Activated T-cell treated with anti-CD3 and anti-CD28 coated beads for 48 hours (primary cell): Measurements from ENCODE around the gene RREB1.

Source experiments
- DNase-seq: peaks from one replicate; pipeline ENCODE4 v3.0.0-alpha.2; 2020; ENCODE audit warnings: low read depth

Gene RREB1

DNA sequence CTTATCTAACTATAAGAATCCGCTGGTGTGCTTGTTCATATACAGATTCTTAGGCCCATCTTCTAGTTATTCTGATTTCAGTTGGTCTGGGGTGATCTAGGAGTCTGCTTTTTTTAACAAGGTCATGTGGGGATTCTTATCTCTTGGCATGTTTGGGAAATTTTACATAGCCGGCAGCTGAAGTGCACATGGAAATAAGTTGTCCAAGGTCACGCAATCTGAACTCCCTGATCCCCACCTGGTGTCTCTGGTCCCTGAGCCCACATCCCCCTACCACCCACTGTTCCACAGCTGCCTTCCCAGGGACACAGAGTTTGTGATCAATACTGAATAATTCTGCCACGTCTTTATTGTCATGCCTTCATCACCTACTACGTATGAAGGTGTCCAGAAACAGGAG lies 114.4 kb downstream of the RREB1 start:
- no peak for DNase-seq

DNA sequence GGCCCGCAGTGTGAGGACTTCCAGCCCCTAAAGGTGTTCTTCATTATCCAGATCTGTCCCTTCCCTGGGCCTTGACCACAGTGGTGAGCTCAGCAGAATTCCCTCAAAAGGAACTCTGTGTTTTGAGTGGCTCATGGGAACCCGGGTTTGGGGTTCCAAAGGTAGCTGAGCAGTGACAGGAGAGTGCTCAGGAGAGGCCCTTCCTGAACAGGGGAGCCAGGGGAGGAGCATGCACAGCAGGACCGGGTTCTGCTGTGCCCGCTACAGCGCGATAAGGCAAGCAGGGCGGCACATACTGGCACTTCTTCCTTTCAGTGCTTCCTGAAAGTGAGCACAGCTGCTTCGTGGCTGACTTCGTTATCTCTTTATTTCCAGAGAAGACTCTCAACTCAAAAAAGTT lies 117.0 kb downstream of the RREB1 start:
- DNase-seq = no peak

- no peak for DNase-seq
Measured at GRCh38 chr6:7228662-7229375, 121.1 kb downstream of the RREB1 start.

DNA sequence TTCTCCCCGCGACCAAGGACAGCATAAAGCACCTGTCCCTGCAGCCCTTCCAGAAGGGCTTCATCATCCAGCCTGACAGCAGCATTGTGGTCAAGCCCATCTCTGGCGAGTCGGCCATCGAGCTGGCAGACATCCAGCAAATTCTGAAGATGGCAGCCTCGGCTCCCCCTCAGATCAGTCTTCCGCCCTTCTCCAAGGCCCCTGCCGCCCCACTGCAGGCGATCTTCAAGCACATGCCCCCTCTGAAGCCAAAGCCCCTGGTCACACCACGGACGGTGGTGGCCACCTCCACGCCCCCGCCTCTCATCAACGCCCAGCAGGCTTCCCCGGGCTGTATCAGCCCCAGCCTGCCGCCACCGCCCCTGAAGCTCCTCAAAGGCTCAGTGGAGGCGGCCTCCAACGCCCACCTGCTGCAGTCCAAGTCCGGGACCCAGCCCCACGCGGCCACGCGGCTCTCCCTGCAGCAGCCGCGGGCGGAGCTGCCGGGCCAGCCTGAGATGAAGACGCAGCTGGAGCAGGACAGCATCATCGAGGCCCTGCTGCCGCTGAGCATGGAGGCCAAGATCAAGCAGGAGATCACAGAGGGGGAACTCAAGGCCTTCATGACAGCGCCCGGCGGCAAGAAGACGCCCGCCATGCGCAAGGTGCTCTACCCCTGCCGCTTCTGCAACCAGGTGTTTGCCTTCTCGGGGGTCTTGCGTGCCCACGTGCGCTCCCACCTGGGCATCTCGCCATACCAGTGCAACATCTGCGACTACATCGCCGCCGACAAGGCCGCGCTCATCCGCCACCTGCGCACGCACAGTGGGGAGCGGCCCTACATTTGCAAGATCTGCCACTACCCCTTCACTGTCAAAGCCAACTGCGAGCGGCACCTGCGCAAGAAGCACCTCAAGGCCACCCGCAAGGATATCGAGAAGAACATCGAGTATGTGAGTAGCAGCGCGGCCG lies 121.9 kb downstream of the RREB1 start:
- DNase-seq = no peak

GRCh38 chr6:7230327-7230691 lies 122.5 kb downstream of the RREB1 start:
- DNase-seq = no peak

GRCh38 chr6:7230956-7231713 lies 123.4 kb downstream of the RREB1 start:
- DNase-seq = no peak

DNA sequence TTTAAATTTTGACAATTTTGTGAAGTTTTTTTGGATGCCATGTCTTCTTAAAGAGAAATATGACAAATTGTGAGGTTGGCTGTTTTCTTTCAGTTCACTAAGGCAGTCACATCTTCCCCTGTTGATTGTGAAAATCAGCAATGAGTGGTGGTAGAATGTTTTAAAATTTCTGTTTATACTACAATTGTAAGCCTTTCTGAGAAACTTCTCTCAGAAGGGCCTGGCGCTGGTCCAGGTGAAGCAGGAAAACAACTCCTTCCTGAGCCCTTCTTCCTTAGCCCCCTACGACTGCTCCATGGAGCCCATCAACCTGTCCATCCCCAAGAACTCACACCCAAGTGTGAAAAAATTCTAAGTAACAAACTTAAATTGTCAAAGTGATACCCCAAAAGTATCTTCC lies 124.6 kb downstream of the RREB1 start:
- no peak for DNase-seq

GRCh38 chr6:7234547-7234946 lies 126.8 kb downstream of the RREB1 start:
- DNase-seq = no peak

DNA sequence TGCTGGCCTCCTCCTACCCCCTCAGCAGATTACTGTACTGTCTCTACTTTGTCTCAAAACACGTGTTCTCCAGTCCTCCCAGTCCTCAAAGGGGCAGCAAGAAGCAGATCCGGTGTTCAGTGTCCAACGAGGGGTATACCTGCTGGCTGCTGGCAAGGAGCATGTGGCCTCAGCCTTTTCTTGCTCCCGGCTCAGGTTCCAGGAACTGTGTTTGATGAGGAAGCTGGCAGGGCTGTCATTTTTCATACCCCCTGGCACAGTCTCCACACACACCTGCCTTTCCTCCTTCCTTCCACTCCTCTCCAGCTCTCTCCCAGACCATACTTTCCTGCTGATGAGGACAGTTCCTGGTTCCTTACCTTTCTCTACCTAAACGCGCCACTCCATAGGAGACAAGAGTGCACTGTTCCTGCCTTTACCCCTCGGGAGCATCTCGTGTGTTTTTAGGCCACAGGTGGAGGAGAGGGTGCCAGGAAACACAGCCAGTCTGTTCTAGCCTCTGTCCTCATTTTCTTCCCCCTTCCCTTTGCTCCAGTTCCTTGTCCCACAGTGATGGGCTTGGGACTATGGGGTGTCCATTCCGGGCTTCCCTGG lies 128.0 kb downstream of the RREB1 start:
- no peak for DNase-seq

GRCh38 chr6:7236306-7237209 lies 128.8 kb downstream of the RREB1 start:
- no peak for DNase-seq

DNA sequence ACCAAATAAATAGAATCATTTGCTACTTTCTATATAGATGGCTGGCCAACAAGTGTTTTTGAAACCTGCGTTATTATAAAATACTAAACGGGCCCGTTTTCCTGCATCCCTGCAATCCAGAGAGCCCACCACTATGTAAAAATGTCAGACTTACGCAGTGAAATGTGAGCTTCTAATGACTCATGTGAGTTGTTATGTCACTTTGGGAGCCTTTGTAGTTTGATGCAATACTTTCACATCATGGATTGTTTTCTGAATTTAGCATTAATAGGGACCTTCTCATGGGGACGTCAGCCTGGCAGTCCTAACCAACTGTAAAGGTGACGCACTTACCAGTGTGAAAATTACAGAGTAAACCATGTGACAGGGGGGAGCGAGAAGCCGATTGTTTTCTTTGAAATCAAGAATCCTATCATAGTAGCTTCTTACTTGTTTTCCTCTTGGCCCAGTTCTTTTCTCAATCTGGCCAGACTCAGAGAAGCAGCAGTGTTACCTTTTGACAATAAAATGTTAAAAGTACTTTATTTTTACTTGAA lies 130.0 kb downstream of the RREB1 start:
- DNase-seq = no peak

- DNase-seq = no peak
Measured at GRCh38 chr6:7238526-7238899, 130.8 kb downstream of the RREB1 start.

DNA sequence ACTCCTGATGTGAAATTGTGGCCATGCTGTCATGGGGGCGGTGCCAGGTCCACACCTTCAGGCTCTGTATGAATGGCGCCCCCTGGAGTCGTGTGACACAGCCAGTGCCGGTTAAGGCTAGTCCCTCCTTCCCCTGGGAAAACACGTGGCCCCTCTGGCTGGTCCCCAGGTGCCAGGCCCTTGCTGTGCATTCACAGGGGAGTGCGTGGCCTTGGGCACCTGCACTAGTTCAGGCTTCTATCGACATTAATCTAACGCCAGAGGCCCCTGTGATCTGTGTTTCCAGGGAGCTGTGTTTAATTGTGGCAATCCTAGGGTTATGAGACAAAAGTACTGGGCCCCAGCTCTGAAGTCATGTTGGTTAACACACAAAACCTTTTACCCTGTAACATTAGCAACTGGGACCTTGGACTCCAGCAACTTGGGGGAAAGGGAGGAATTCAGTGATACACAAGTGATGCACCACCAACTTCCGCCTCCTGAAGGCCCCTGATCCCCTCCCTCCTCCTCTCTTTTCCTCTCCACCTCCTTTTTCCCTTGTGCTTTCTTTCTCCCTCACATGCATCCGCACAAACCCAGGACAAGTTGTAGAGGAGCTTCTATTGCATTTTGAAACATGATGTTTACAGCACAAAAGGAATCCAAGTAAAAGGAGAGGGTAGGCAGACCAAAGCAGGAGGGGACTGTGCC lies 131.3 kb downstream of the RREB1 start:
- peak; percentile 71 for DNase-seq

GRCh38 chr6:7239590-7239948 lies 131.8 kb downstream of the RREB1 start:
- no peak for DNase-seq

- no peak for DNase-seq
Measured at GRCh38 chr6:7240351-7240750, 132.6 kb downstream of the RREB1 start.

DNA sequence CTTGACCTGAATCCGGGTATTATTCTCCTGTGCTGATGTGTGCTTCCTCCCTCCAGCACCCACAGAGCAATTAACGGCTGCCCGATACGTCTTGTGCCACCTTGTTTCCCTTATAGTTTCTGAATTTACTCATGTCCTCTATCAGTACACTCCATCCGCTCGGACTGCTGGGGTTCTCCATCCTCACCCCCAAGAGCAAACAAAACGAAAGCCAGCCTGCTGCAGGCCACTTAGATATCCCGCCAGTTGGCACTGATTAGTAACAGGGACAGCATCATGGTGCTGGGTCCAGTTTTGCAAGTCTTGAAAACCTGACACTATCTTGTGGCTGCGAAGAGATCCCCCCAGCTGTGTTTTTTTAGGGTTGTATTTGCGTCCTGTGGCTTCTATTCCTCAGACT lies 133.4 kb downstream of the RREB1 start:
- DNase-seq = no peak

GRCh38 chr6:7241709-7242645 lies 134.2 kb downstream of the RREB1 start:
- DNase-seq = no peak

DNA sequence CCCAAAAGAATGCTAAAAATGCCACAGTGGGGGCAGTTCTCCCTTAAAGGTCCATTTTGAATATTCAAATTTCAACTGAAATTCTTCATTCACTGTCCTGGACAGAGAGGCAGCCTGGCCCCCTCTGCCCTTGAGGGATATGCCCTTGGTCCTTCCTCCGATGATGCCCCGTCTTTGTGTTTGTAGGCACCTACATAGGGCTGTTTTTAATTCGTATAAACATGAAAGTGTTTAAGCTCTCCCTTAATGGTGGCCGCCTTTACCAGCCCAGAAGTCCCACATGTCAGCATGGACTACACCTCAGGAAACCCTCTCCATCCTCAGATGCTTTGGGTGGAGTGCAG lies 135.0 kb downstream of the RREB1 start:
- DNase-seq = no peak

DNA sequence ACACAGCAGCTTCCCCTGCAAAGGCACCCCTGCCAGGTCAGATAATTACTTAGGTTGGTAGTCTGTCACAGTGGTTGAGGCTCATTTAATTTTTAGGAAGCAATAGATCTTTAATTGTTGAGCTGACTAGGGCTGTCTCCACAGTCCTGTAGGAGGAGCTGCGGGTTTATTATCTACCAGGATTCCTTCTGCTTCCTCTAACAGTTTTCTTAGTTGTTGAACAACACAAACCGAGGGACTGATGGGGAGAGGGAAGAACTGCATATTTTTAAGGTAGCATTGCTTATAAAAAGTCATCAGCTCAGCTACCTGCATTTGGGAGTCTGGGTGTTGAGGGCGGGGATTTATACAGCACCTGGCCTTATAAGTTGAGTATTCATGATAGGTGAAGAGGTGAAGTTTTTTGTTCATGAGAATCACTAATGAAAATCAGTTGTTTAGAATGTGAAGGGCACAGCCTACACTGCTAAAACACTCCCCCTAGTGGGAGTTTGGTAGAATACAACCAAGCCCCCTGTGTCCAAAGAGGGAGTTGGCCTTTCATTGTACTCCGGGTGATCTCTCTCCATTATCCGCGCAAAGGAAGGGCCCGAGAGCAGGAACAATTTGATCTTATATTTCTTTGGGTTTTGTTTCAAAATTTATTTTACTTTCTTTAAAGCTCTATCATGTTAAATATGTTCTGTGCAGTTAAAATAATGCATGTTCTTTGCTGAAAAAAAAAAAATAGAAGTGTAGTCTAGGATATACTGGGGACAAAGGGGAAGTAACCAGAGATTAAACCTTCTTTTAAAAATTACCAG lies 135.6 kb downstream of the RREB1 start:
- peak; percentile 17 for DNase-seq
